Measurements from ENCODE around the gene PAQR6. TPM values are rescaled to one million over a fixed set of nuclear protein-coding genes. Genes with fewer than 3 reads are reported as not detected.

The PAQR6 gene
- total and polyA plus RNA-seq, 3 donors from 2014 or later = 3.6 to 10.5 (median 8.0) TPM

GRCh38 chr1:156211243-156211642 lies 36.6 kb downstream of the PAQR6 start:
- Histone ChIP-seq H3K4me1 (peaks cover 15% of the 10 kb centered on the region), H3K9me3 (no peaks in the 10 kb centered on the region), H3K27ac (no peak overlapping the region), H3K27me3 (no peaks in the 10 kb centered on the region), H3K4me3 (no peak overlapping the region), H3K36me3 (ENCODE audit: low read depth, missing control alignments) (no peaks in the 10 kb centered on the region)
- intact Hi-C loops (cut with DNase I; ENCODE audit: low total_unique reads) = no loop called here
- TF ChIP-seq CTCF (IDR thresholded peaks at IDR 0.05) = no peak
- TF ChIP-seq POLR2A (IDR thresholded peaks at IDR 0.05) = no peak
- 88 to 94% methylated on average over 2 to 3 of the region's 3 CpGs for WGBS, 2 donors
- no peak for DNase-seq

GRCh38 chr1:156204686-156205085 lies 43.2 kb downstream of the PAQR6 start:
- no peak overlapping the region for H3K27ac ChIP-seq
- DNase-seq = no peak
- H3K4me3 ChIP-seq = no peak overlapping the region
- no peaks in the 10 kb centered on the region for H3K36me3 ChIP-seq (ENCODE audit: low read depth, missing control alignments)
- no peaks in the 10 kb centered on the region for H3K27me3 ChIP-seq
- no peaks in the 10 kb centered on the region for H3K9me3 ChIP-seq
- no peaks in the 10 kb centered on the region for H3K4me1 ChIP-seq
- 95 to 98% methylated on average over 3 of the region's 3 CpGs for WGBS, 2 donors
- TF ChIP-seq POLR2A (IDR thresholded peaks at IDR 0.05) (no peak), CTCF (IDR thresholded peaks at IDR 0.05) (no peak)
- intact Hi-C loops (cut with DNase I; ENCODE audit: low total_unique reads) = no loop called here

GRCh38 chr1:156203331-156203730 lies 44.5 kb downstream of the PAQR6 start:
- TF ChIP-seq CTCF (IDR thresholded peaks at IDR 0.05) = no peak
- no peak for TF ChIP-seq POLR2A (IDR thresholded peaks at IDR 0.05)
- DNase-seq = no peak
- Histone ChIP-seq H3K27me3 (no peaks in the 10 kb centered on the region), H3K36me3 (ENCODE audit: low read depth, missing control alignments) (no peaks in the 10 kb centered on the region), H3K4me3 (no peak overlapping the region), H3K9me3 (no peaks in the 10 kb centered on the region), H3K27ac (no peak overlapping the region), H3K4me1 (peaks cover 3% of the 10 kb centered on the region)
- intact Hi-C loops (cut with DNase I; ENCODE audit: low total_unique reads) = no loop called here

GRCh38 chr1:156200044-156200443 lies 47.8 kb downstream of the PAQR6 start:
- Histone ChIP-seq H3K27me3 (no peaks in the 10 kb centered on the region), H3K27ac (no peak overlapping the region), H3K4me1 (peaks cover 6% of the 10 kb centered on the region), H3K9me3 (no peaks in the 10 kb centered on the region), H3K4me3 (no peak overlapping the region), H3K36me3 (ENCODE audit: low read depth, missing control alignments) (no peaks in the 10 kb centered on the region)
- no peak for DNase-seq
- intact Hi-C loops (cut with DNase I; ENCODE audit: low total_unique reads) = no loop called here
- 77 to 96% methylated on average over 5 to 8 of the region's 8 CpGs for WGBS, 2 donors
- TF ChIP-seq CTCF (IDR thresholded peaks at IDR 0.05) (no peak), POLR2A (IDR thresholded peaks at IDR 0.05) (no peak)

- H3K36me3 ChIP-seq (ENCODE audit: low read depth, missing control alignments) = no peaks in the 10 kb centered on the region
- H3K9me3 ChIP-seq = no peaks in the 10 kb centered on the region
- WGBS, 2 donors = 77 to 82% methylated on average over 5 of the region's 5 CpGs
- intact Hi-C loops (cut with DNase I; ENCODE audit: low total_unique reads) = no loop called here
- no peaks in the 10 kb centered on the region for H3K27me3 ChIP-seq
- TF ChIP-seq POLR2A (IDR thresholded peaks at IDR 0.05) (no peak), CTCF (IDR thresholded peaks at IDR 0.05) (no peak)
- no peak for DNase-seq
- H3K4me1 ChIP-seq = peaks cover 13% of the 10 kb centered on the region
- H3K4me3 ChIP-seq = no peak overlapping the region
- H3K27ac ChIP-seq = peak overlapping the region in 1 of 2 donors; percentile 53
These were observed 49.0 kb downstream of the PAQR6 start for GRCh38 chr1:156198831-156199349.

Data from testis (tissue), 3 donors.